Measurements from ENCODE around the gene CIT.

CIT gene

GRCh38 chr12:119864591-119864990, 12.5 kb downstream of the CIT start:
- H3K27me3 ChIP-seq (ENCODE audit: control insufficient read depth in 2 of 2, insufficient read depth in 2 of 2, low read length in 2 of 2), result no peaks in the 10 kb centered on the region
- no peaks in the 10 kb centered on the region for H3K9me3 ChIP-seq (ENCODE audit: control insufficient read depth in 2 of 2, low read length in 2 of 2)

GRCh38 chr12:119859241-119859640, 17.9 kb downstream of the CIT start:
- no peaks in the 10 kb centered on the region for H3K9me3 ChIP-seq (ENCODE audit: control insufficient read depth in 2 of 2, low read length in 2 of 2)
- no peak overlapping the region for H3K27ac ChIP-seq (ENCODE audit: low read depth in 2 of 2, low read length in 2 of 2)
- H3K9ac ChIP-seq (ENCODE audit: low read depth in 1 of 2, low read length in 2 of 2), result no peak overlapping the region
- H3K36me3 ChIP-seq (ENCODE audit: control insufficient read depth in 2 of 2, insufficient read depth in 2 of 2, low read length in 2 of 2), result no peaks in the 10 kb centered on the region
- H3K27me3 ChIP-seq (ENCODE audit: control insufficient read depth in 2 of 2, insufficient read depth in 2 of 2, low read length in 2 of 2), result no peaks in the 10 kb centered on the region
- no peaks in the 10 kb centered on the region for H3K4me1 ChIP-seq (ENCODE audit: control insufficient read depth in 2 of 2, insufficient read depth in 2 of 2, low read length in 2 of 2)
- H3K4me3 ChIP-seq (ENCODE audit: low read length in 2 of 2), result no peak overlapping the region

More at GRCh38 chr12:119864591-119864990, 12.5 kb downstream of the CIT start:
- no peak overlapping the region for H3K4me3 ChIP-seq (ENCODE audit: low read length in 2 of 2)
- no peaks in the 10 kb centered on the region for H3K36me3 ChIP-seq (ENCODE audit: control insufficient read depth in 2 of 2, insufficient read depth in 2 of 2, low read length in 2 of 2)
- H3K4me1 ChIP-seq (ENCODE audit: control insufficient read depth in 2 of 2, insufficient read depth in 2 of 2, low read length in 2 of 2), result no peaks in the 10 kb centered on the region
- no peak overlapping the region for H3K9ac ChIP-seq (ENCODE audit: low read depth in 1 of 2, low read length in 2 of 2)
- no peak overlapping the region for H3K27ac ChIP-seq (ENCODE audit: low read depth in 2 of 2, low read length in 2 of 2)

GRCh38 chr12:119857041-119857591, 20.0 kb downstream of the CIT start:
- Histone ChIP-seq H3K27ac (ENCODE audit: low read depth in 2 of 2, low read length in 2 of 2) (no peak overlapping the region), H3K9me3 (ENCODE audit: control insufficient read depth in 2 of 2, low read length in 2 of 2) (no peaks in the 10 kb centered on the region), H3K9ac (ENCODE audit: low read depth in 1 of 2, low read length in 2 of 2) (no peak overlapping the region), H3K27me3 (ENCODE audit: control insufficient read depth in 2 of 2, insufficient read depth in 2 of 2, low read length in 2 of 2) (no peaks in the 10 kb centered on the region), H3K36me3 (ENCODE audit: control insufficient read depth in 2 of 2, insufficient read depth in 2 of 2, low read length in 2 of 2) (no peaks in the 10 kb centered on the region), H3K4me3 (ENCODE audit: low read length in 2 of 2) (no peak overlapping the region), H3K4me1 (ENCODE audit: control insufficient read depth in 2 of 2, insufficient read depth in 2 of 2, low read length in 2 of 2) (no peaks in the 10 kb centered on the region)

- Histone ChIP-seq H3K36me3 (ENCODE audit: control insufficient read depth in 2 of 2, insufficient read depth in 2 of 2, low read length in 2 of 2) (no peaks in the 10 kb centered on the region), H3K4me1 (ENCODE audit: control insufficient read depth in 2 of 2, insufficient read depth in 2 of 2, low read length in 2 of 2) (no peaks in the 10 kb centered on the region), H3K27ac (ENCODE audit: low read depth in 2 of 2, low read length in 2 of 2) (no peak overlapping the region), H3K9ac (ENCODE audit: low read depth in 1 of 2, low read length in 2 of 2) (no peak overlapping the region), H3K4me3 (ENCODE audit: low read length in 2 of 2) (no peak overlapping the region), H3K9me3 (ENCODE audit: control insufficient read depth in 2 of 2, low read length in 2 of 2) (no peaks in the 10 kb centered on the region), H3K27me3 (ENCODE audit: control insufficient read depth in 2 of 2, insufficient read depth in 2 of 2, low read length in 2 of 2) (no peaks in the 10 kb centered on the region)
Measured at GRCh38 chr12:119850330-119850729, 26.8 kb downstream of the CIT start.

GRCh38 chr12:119843100-119843499, 34.0 kb downstream of the CIT start:
- no peaks in the 10 kb centered on the region for H3K27me3 ChIP-seq (ENCODE audit: control insufficient read depth in 2 of 2, insufficient read depth in 2 of 2, low read length in 2 of 2)
- no peaks in the 10 kb centered on the region for H3K36me3 ChIP-seq (ENCODE audit: control insufficient read depth in 2 of 2, insufficient read depth in 2 of 2, low read length in 2 of 2)
- H3K9me3 ChIP-seq (ENCODE audit: control insufficient read depth in 2 of 2, low read length in 2 of 2), result no peaks in the 10 kb centered on the region
- H3K4me3 ChIP-seq (ENCODE audit: low read length in 2 of 2), result no peak overlapping the region
- H3K4me1 ChIP-seq (ENCODE audit: control insufficient read depth in 2 of 2, insufficient read depth in 2 of 2, low read length in 2 of 2), result no peaks in the 10 kb centered on the region
- no peak overlapping the region for H3K27ac ChIP-seq (ENCODE audit: low read depth in 2 of 2, low read length in 2 of 2)
- no peak overlapping the region for H3K9ac ChIP-seq (ENCODE audit: low read depth in 1 of 2, low read length in 2 of 2)

GRCh38 chr12:119842380-119842779, 34.7 kb downstream of the CIT start:
- no peak overlapping the region for H3K27ac ChIP-seq (ENCODE audit: low read depth in 2 of 2, low read length in 2 of 2)
- H3K36me3 ChIP-seq (ENCODE audit: control insufficient read depth in 2 of 2, insufficient read depth in 2 of 2, low read length in 2 of 2), result no peaks in the 10 kb centered on the region
- H3K9me3 ChIP-seq (ENCODE audit: control insufficient read depth in 2 of 2, low read length in 2 of 2), result no peaks in the 10 kb centered on the region
- H3K4me3 ChIP-seq (ENCODE audit: low read length in 2 of 2), result no peak overlapping the region
- H3K4me1 ChIP-seq (ENCODE audit: control insufficient read depth in 2 of 2, insufficient read depth in 2 of 2, low read length in 2 of 2), result no peaks in the 10 kb centered on the region
- H3K9ac ChIP-seq (ENCODE audit: low read depth in 1 of 2, low read length in 2 of 2), result no peak overlapping the region
- no peaks in the 10 kb centered on the region for H3K27me3 ChIP-seq (ENCODE audit: control insufficient read depth in 2 of 2, insufficient read depth in 2 of 2, low read length in 2 of 2)

- no peak overlapping the region for H3K27ac ChIP-seq (ENCODE audit: low read depth in 2 of 2, low read length in 2 of 2)
- no peak overlapping the region for H3K9ac ChIP-seq (ENCODE audit: low read depth in 1 of 2, low read length in 2 of 2)
- no peaks in the 10 kb centered on the region for H3K4me1 ChIP-seq (ENCODE audit: control insufficient read depth in 2 of 2, insufficient read depth in 2 of 2, low read length in 2 of 2)
- H3K9me3 ChIP-seq (ENCODE audit: control insufficient read depth in 2 of 2, low read length in 2 of 2), result no peaks in the 10 kb centered on the region
- H3K36me3 ChIP-seq (ENCODE audit: control insufficient read depth in 2 of 2, insufficient read depth in 2 of 2, low read length in 2 of 2), result no peaks in the 10 kb centered on the region
- H3K27me3 ChIP-seq (ENCODE audit: control insufficient read depth in 2 of 2, insufficient read depth in 2 of 2, low read length in 2 of 2), result no peaks in the 10 kb centered on the region
- H3K4me3 ChIP-seq (ENCODE audit: low read length in 2 of 2), result no peak overlapping the region
Measured at GRCh38 chr12:119841433-119842210, 35.5 kb downstream of the CIT start.

GRCh38 chr12:119840582-119840981, 36.5 kb downstream of the CIT start:
- Histone ChIP-seq H3K9me3 (ENCODE audit: control insufficient read depth in 2 of 2, low read length in 2 of 2) (no peaks in the 10 kb centered on the region), H3K9ac (ENCODE audit: low read depth in 1 of 2, low read length in 2 of 2) (no peak overlapping the region), H3K4me1 (ENCODE audit: control insufficient read depth in 2 of 2, insufficient read depth in 2 of 2, low read length in 2 of 2) (no peaks in the 10 kb centered on the region), H3K4me3 (ENCODE audit: low read length in 2 of 2) (no peak overlapping the region), H3K36me3 (ENCODE audit: control insufficient read depth in 2 of 2, insufficient read depth in 2 of 2, low read length in 2 of 2) (no peaks in the 10 kb centered on the region), H3K27me3 (ENCODE audit: control insufficient read depth in 2 of 2, insufficient read depth in 2 of 2, low read length in 2 of 2) (no peaks in the 10 kb centered on the region), H3K27ac (ENCODE audit: low read depth in 2 of 2, low read length in 2 of 2) (no peak overlapping the region)

- no peaks in the 10 kb centered on the region for H3K27me3 ChIP-seq (ENCODE audit: control insufficient read depth in 2 of 2, insufficient read depth in 2 of 2, low read length in 2 of 2)
- H3K9ac ChIP-seq (ENCODE audit: low read depth in 1 of 2, low read length in 2 of 2), result no peak overlapping the region
- no peak overlapping the region for H3K4me3 ChIP-seq (ENCODE audit: low read length in 2 of 2)
- no peaks in the 10 kb centered on the region for H3K36me3 ChIP-seq (ENCODE audit: control insufficient read depth in 2 of 2, insufficient read depth in 2 of 2, low read length in 2 of 2)
- no peaks in the 10 kb centered on the region for H3K9me3 ChIP-seq (ENCODE audit: control insufficient read depth in 2 of 2, low read length in 2 of 2)
- H3K27ac ChIP-seq (ENCODE audit: low read depth in 2 of 2, low read length in 2 of 2), result no peak overlapping the region
- H3K4me1 ChIP-seq (ENCODE audit: control insufficient read depth in 2 of 2, insufficient read depth in 2 of 2, low read length in 2 of 2), result no peaks in the 10 kb centered on the region
Measured at GRCh38 chr12:119840168-119840567, 37.0 kb downstream of the CIT start.

GRCh38 chr12:119838826-119839600, 38.1 kb downstream of the CIT start:
- Histone ChIP-seq H3K9me3 (ENCODE audit: control insufficient read depth in 2 of 2, low read length in 2 of 2) (no peaks in the 10 kb centered on the region), H3K36me3 (ENCODE audit: control insufficient read depth in 2 of 2, insufficient read depth in 2 of 2, low read length in 2 of 2) (no peaks in the 10 kb centered on the region), H3K27me3 (ENCODE audit: control insufficient read depth in 2 of 2, insufficient read depth in 2 of 2, low read length in 2 of 2) (no peaks in the 10 kb centered on the region), H3K9ac (ENCODE audit: low read depth in 1 of 2, low read length in 2 of 2) (no peak overlapping the region), H3K4me1 (ENCODE audit: control insufficient read depth in 2 of 2, insufficient read depth in 2 of 2, low read length in 2 of 2) (no peaks in the 10 kb centered on the region), H3K4me3 (ENCODE audit: low read length in 2 of 2) (no peak overlapping the region), H3K27ac (ENCODE audit: low read depth in 2 of 2, low read length in 2 of 2) (no peak overlapping the region)

All from mucosa of rectum (tissue), 2 donors.